GM12878 (cell line): ENCODE data around the gene OTULIN. TPM values are rescaled to one million over a fixed set of nuclear protein-coding genes. Genes with fewer than 3 reads are reported as not detected.

Source experiments
- ATAC-seq: fragments of 200-7000 bp; cut with Tn5 transposase; 3 replicates; pipeline ENCODE4 v1.9.1; 2020; ENCODE audit warnings: mild to moderate bottlenecking, moderate library complexity
- BruUV-seq: library from RNA; stranded (reverse); fragments of 400-500 nt; replicated peaks from 2 replicates; lab custom pipeline; 2021; lab: Mats Ljungman, UMichigan
- CTCF ChIA-PET: fragments of 300-600 bp; sonication (Branson Sonifier 250); formaldehyde crosslinking; extraction: SDS; loops from one replicate; lab custom pipeline; 2021; ENCODE audit warnings: inconsistent platforms; lab: Yijun Ruan, JAX
- POLR2A ChIA-PET: fragments of 350-600 bp; formaldehyde crosslinking; extraction: SDS; loops from one replicate; lab custom pipeline; 2021; ENCODE audit warnings: inconsistent platforms; lab: Charles Lee
- RAD21 ChIA-PET: fragments of 300-600 bp; sonication (Branson Sonifier 250); formaldehyde crosslinking; loops from one replicate; lab custom pipeline; 2023; ENCODE audit warnings: antibody characterized with exemption; ENCODE audit not compliant: unreplicated experiment; lab: Charles Lee
- SMC1A ChIA-PET: fragments of 300-600 bp; sonication (Branson Sonifier 250); formaldehyde crosslinking; loops from one replicate; lab custom pipeline; 2023; ENCODE audit not compliant: unreplicated experiment, uncharacterized antibody; lab: Charles Lee
- DNase-seq: peaks from one replicate; pipeline ENCODE4 v3.0.0-alpha.2; 2011; ENCODE audit warnings: low read depth, low spot score
- FAIRE-seq: peaks from 3 replicates; lab custom pipeline; 2011; peaks lifted over from hg19 to GRCh38; lab: Jason Lieb, UNC
- H2AFZ ChIP-seq: 2 replicates; pipeline ENCODE4 v1.6.0; 2011; ENCODE audit warnings: low read depth, low read length, control low read depth; ENCODE audit not compliant: control insufficient read depth
- H3K27ac ChIP-seq: 2 replicates; pipeline ENCODE4 v1.5.1; 2011; ENCODE audit warnings: control low read depth; ENCODE audit not compliant: control insufficient read depth, insufficient read depth
- H3K27me3 ChIP-seq, 2 experiments: replicated peaks in 1 of 2; 2 replicates each; pipeline versions ENCODE4 v1.6.0 to v1.6.1; 2011; ENCODE audit warnings: low read length in 1 of 2; ENCODE audit not compliant: control insufficient read depth in 2 of 2, insufficient read depth in 2 of 2
- H3K36me3 ChIP-seq, 2 experiments: 2 replicates each; pipeline ENCODE4 v1.5.1; 2011; ENCODE audit warnings: low read length in 1 of 2; ENCODE audit not compliant: control insufficient read depth in 2 of 2, insufficient read depth in 2 of 2
- H3K4me1 ChIP-seq: 2 replicates; pipeline ENCODE4 v1.6.1; 2011; ENCODE audit warnings: mild to moderate bottlenecking, low read length, moderate library complexity, mixed read lengths; ENCODE audit not compliant: control insufficient read depth, insufficient read depth
- H3K4me2 ChIP-seq: 2 replicates; pipeline ENCODE4 v1.6.0; 2011; ENCODE audit warnings: control low read depth; ENCODE audit not compliant: control insufficient read depth, insufficient read depth
- H3K4me3 ChIP-seq: fragments of 200-600 bp; sonication (generic); 2 replicates; pipeline ENCODE4 v1.5.1; 2016
- H3K79me2 ChIP-seq: 2 replicates; pipeline ENCODE4 v1.6.0; 2011; ENCODE audit warnings: low read length; ENCODE audit not compliant: control insufficient read depth, insufficient read depth
- H3K9ac ChIP-seq: 2 replicates; pipeline ENCODE4 v1.8.0; 2011; ENCODE audit warnings: low read length, control low read depth, mixed read lengths; ENCODE audit not compliant: control insufficient read depth, insufficient read depth
- H3K9me3 ChIP-seq: replicated peaks from 3 replicates; pipeline ENCODE4 v1.5.1; 2011; ENCODE audit warnings: mild to moderate bottlenecking, low read length; ENCODE audit not compliant: control insufficient read depth, insufficient read depth
- H4K20me1 ChIP-seq: 2 replicates; pipeline ENCODE4 v1.6.0; 2011; ENCODE audit not compliant: control insufficient read depth, insufficient read depth
- BACH1 ChIP-seq: fragments of 450-650 bp; IDR thresholded peaks from 2 replicates; pipeline ENCODE4 v1.6.1; 2017; ENCODE audit warnings: mild to moderate bottlenecking, borderline replicate concordance
- BMI1 ChIP-seq: fragments of 450-650 bp; IDR thresholded peaks from 2 replicates; pipeline ENCODE4 v1.6.1; 2016; ENCODE audit warnings: mild to moderate bottlenecking, moderate library complexity, borderline replicate concordance
- HCFC1 ChIP-seq: fragments of 150-350 bp; IDR thresholded peaks from 2 replicates; pipeline ENCODE4 v1.6.1; 2014; ENCODE audit warnings: low read length
- IRF5 ChIP-seq: fragments of 450-650 bp; IDR thresholded peaks from 2 replicates; pipeline ENCODE4 v1.6.1; 2017; ENCODE audit warnings: borderline replicate concordance
- MLLT1 ChIP-seq: fragments of 450-650 bp; IDR thresholded peaks from 2 replicates; pipeline ENCODE4 v1.6.1; 2016; ENCODE audit warnings: mild to moderate bottlenecking
- RAD51 ChIP-seq: fragments of 450-650 bp; IDR thresholded peaks from 2 replicates; pipeline ENCODE4 v1.6.1; 2016; ENCODE audit warnings: moderate library complexity, mild to moderate bottlenecking, inconsistent platforms
- RB1 ChIP-seq: fragments of 450-650 bp; formaldehyde crosslinking; IDR thresholded peaks from 2 replicates; pipeline ENCODE4 v1.6.1; 2017; ENCODE audit warnings: mild to moderate bottlenecking, borderline replicate concordance
- SMAD5 ChIP-seq: IDR thresholded peaks from 2 replicates; pipeline ENCODE4 v1.6.1; 2016; ENCODE audit warnings: antibody characterized with exemption, low read depth
- SPI1 ChIP-seq: IDR thresholded peaks from 2 replicates; pipeline ENCODE4 v1.6.1; 2011; ENCODE audit warnings: low read depth, mild to moderate bottlenecking, low read length, moderate library complexity, borderline replicate concordance; ENCODE audit not compliant: insufficient read depth
- TCF12 ChIP-seq: IDR thresholded peaks from 2 replicates; pipeline ENCODE4 v1.6.1; 2011; ENCODE audit warnings: low read depth, mild to moderate bottlenecking, low read length
- ZBTB40 ChIP-seq: fragments of 450-650 bp; IDR thresholded peaks from 2 replicates; pipeline ENCODE4 v1.6.1; 2016; ENCODE audit warnings: mild to moderate bottlenecking, moderate library complexity, borderline replicate concordance
- ZNF687 ChIP-seq: fragments of 450-650 bp; IDR thresholded peaks from 2 replicates; pipeline ENCODE4 v1.6.1; 2017; ENCODE audit warnings: mild to moderate bottlenecking, moderate library complexity
- WGBS: methylation state at CpG from one replicate; pipeline ENCODE4 v1.1.6; 2016; ENCODE audit warnings: low lambda C conversion rate; ENCODE audit not compliant: insufficient replicate concordance, insufficient coverage; ENCODE audit errors: missing lambda C conversion rate; 5-methylcytosine and 5-hydroxymethylcytosine counted together
- in situ Hi-C: fragments of 300-500 bp; cut with MboI; formaldehyde crosslinking; loops from 9 replicates; pipeline ENCODE4 v1.14.3; 2018; ENCODE audit warnings: mixed read lengths
- intact Hi-C: fragments of 100-400 bp; cut with micrococcal nuclease; formaldehyde crosslinking; loops from one replicate; pipeline ENCODE4 v1.14.2; 2022; ENCODE audit not compliant: unreplicated experiment
- polyA plus RNA-seq, 11 experiments: library from polyadenylated mRNA; depleted of rRNA in 4 of 11; unstranded in 6 of 11; stranded (reverse) in 5 of 11; fragments of >200 nt; fragmentation: Nextera tagmentation in 4 of 11; fragmentation: Illumina TruSeq in 1 of 11; extraction: Ambion mirVana in 4 of 11; extraction: Trizol in 1 of 11; gene quantifications; 1 replicate in 1 of 11; 2 replicates in 10 of 11; pipeline versions ENCODE4 v1.2.1 to v1.2.3, GENCODE V29; 2011 to 2016; ENCODE audit warnings: inconsistent platforms in 2 of 11, missing spikeins in 2 of 11, low read depth in 1 of 11
- total RNA-seq, 4 experiments: library from RNA; depleted of rRNA in 3 of 4; stranded (reverse); fragments of >200 nt in 3 of 4; fragmentation: Illumina TruSeq in 1 of 4; extraction: Trizol in 1 of 4; gene quantifications; 2 replicates each; pipeline versions ENCODE4 v1.2.1 to v1.2.3, GENCODE V29; 2013 to 2021

The OTULIN gene
- total and polyA plus RNA-seq, 10 of the 15 experiments (the other 5 are each of a cell fraction or from before 2014, with no cell fraction given) = 6.6 to 70.5 (median 28.7) TPM

- Histone ChIP-seq H3K27me3 (no peaks in the 10 kb centered on the region), H3K9ac (no peak overlapping the region), H3K9me3 (no peaks in the 10 kb centered on the region), H3K36me3 (no peaks in the 10 kb centered on the region; a peak in 1 of 4 replicates), H3K4me3 (no peak overlapping the region), H3K27ac (no peak overlapping the region), H4K20me1 (no peaks in the 10 kb centered on the region), H3K4me1 (peaks cover 13% of the 10 kb centered on the region), H3K4me2 (no peak overlapping the region), H3K79me2 (no peaks in the 10 kb centered on the region), H2AFZ (no peak overlapping the region)
- no peak for FAIRE-seq
- RAD21 ChIA-PET = no interaction called here
- SMC1A ChIA-PET = interaction anchor here (1.8 kb wide), 1 partner anchor 16 kb away, joined by 7 read pairs; no protein-coding TSS in a partner anchor
- 69% methylated on average over 14 of the region's 14 CpGs for WGBS
- in situ Hi-C loops (no loop called here), intact Hi-C loops (no loop called here)
- DNase-seq = no peak
- POLR2A ChIA-PET = no interaction called here
- BruUV-seq = no TSS peak
- ATAC-seq = no peak
- CTCF ChIA-PET = interaction anchor here (1.0 to 1.2 kb wide), 2 partner anchors 18 to 19 kb away, joined by 3 read pairs; no protein-coding TSS in a partner anchor
- TF ChIP-seq BACH1 = no peak
- no peak for TF ChIP-seq RAD51
- no peak for TF ChIP-seq HCFC1
- no peak for TF ChIP-seq ZBTB40
- no peak for TF ChIP-seq TCF12
- no peak for TF ChIP-seq ZNF687
- TF ChIP-seq BMI1 = no peak
- no peak for TF ChIP-seq SMAD5
- TF ChIP-seq MLLT1 = no peak
- no peak for TF ChIP-seq RB1
- TF ChIP-seq SPI1 = no peak
- no peak for TF ChIP-seq IRF5
Measured at GRCh38 chr5:14745753-14746152, 81.2 kb downstream of the OTULIN start.
